Glutamatergic neuron (in vitro differentiated cells): ENCODE results near the gene PTGES2. TPM values are rescaled to one million over a fixed set of nuclear protein-coding genes. Genes with fewer than 3 reads are reported as not detected.

Experiments
- DNase-seq: peaks from one replicate; pipeline ENCODE4 v3.0.0; 2022
- H3K27ac Mint-ChIP-seq: one replicate; pipeline ENCODE4 v1.8.0; 2020; ENCODE audit warnings: mild to moderate bottlenecking, mixed read lengths, inconsistent platforms; ENCODE audit not compliant: unreplicated experiment
- H3K27me3 Mint-ChIP-seq: one replicate; pipeline ENCODE4 v1.8.0; 2020; ENCODE audit warnings: mild to moderate bottlenecking, moderate library complexity, mixed read lengths, inconsistent platforms; ENCODE audit not compliant: unreplicated experiment
- H3K36me3 Mint-ChIP-seq: one replicate; pipeline ENCODE4 v1.8.0; 2020; ENCODE audit warnings: mild to moderate bottlenecking, mixed read lengths, inconsistent platforms; ENCODE audit not compliant: unreplicated experiment
- H3K4me1 Mint-ChIP-seq: one replicate; pipeline ENCODE4 v1.8.0; 2020; ENCODE audit warnings: mild to moderate bottlenecking, low read depth, mixed read lengths, inconsistent platforms; ENCODE audit not compliant: unreplicated experiment
- H3K4me3 Mint-ChIP-seq: one replicate; pipeline ENCODE4 v1.8.0; 2020; ENCODE audit warnings: mild to moderate bottlenecking, mixed read lengths, inconsistent platforms; ENCODE audit not compliant: unreplicated experiment
- H3K9me3 Mint-ChIP-seq: one replicate; pipeline ENCODE4 v1.8.0; 2020; ENCODE audit warnings: mild to moderate bottlenecking, moderate library complexity, mixed read lengths, inconsistent platforms; ENCODE audit not compliant: unreplicated experiment
- total RNA-seq: library from RNA; stranded (reverse); fragmentation: NEBNext Ultra II Directional; extraction: Animal tissue kit (Norgen Biotek cat#: 25700); gene quantifications from one replicate; pipeline ENCODE4 v1.2.1, GENCODE V29; 2021; ENCODE audit not compliant: unreplicated experiment
- TF ChIP-seq, protein P1 (sequence below): fragments of 200-600 bp; sonication (generic); IDR thresholded peaks from one replicate; pipeline ENCODE4 v1.5.0; 2021; ENCODE audit not compliant: partially characterized antibody, unreplicated experiment

PTGES2 gene
- total RNA-seq, 1 donor from 2014 or later: 85.1 TPM

DNA sequence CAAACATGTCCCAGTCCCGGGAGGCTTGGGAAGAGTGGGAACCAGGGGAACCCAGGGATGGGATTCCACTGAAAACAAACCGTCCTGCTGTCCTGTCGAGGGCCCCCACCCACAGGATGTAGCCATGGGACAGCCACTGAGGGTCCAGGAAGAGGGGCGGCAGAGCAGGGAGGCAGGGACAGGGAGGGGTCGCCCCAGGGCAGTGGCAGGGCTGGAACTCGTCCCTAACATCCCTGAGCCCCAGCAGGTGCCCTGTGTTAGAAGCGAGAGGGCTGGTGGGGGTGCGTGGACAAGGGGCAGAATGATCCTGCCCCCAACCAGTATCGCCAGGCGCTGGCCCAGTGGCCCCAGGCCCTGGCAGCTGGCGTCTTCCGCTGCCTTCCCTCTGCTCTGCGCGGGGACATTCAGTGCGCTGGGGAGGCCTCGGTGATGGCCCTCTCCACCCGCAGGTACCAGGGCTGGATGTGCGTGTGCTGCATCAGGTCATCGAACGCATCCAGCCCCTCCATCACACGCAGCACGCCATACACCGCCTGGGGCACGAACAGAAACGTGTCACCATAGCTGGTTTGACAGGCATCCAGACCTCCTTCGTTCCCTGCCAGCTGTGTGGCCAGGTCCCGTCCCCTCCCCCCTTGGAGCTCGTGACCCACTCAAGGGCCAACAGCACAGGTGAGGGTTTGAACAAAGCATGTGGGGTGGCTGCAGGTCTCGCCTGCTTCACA is 6.6 kb downstream of the PTGES2 start:
- H3K36me3 Mint-ChIP-seq: no peaks in the 10 kb centered on the region
- no peak overlapping the region for H3K4me3 Mint-ChIP-seq
- H3K27ac Mint-ChIP-seq: no peak overlapping the region
- peaks cover 3% of the 10 kb centered on the region for H3K27me3 Mint-ChIP-seq
- TF ChIP-seq, protein P1, sequence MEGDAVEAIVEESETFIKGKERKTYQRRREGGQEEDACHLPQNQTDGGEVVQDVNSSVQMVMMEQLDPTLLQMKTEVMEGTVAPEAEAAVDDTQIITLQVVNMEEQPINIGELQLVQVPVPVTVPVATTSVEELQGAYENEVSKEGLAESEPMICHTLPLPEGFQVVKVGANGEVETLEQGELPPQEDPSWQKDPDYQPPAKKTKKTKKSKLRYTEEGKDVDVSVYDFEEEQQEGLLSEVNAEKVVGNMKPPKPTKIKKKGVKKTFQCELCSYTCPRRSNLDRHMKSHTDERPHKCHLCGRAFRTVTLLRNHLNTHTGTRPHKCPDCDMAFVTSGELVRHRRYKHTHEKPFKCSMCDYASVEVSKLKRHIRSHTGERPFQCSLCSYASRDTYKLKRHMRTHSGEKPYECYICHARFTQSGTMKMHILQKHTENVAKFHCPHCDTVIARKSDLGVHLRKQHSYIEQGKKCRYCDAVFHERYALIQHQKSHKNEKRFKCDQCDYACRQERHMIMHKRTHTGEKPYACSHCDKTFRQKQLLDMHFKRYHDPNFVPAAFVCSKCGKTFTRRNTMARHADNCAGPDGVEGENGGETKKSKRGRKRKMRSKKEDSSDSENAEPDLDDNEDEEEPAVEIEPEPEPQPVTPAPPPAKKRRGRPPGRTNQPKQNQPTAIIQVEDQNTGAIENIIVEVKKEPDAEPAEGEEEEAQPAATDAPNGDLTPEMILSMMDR: no peak
- H3K9me3 Mint-ChIP-seq: peaks cover 4% of the 10 kb centered on the region
- DNase-seq: peak; percentile 13
- peaks cover 10% of the 10 kb centered on the region for H3K4me1 Mint-ChIP-seq

DNA sequence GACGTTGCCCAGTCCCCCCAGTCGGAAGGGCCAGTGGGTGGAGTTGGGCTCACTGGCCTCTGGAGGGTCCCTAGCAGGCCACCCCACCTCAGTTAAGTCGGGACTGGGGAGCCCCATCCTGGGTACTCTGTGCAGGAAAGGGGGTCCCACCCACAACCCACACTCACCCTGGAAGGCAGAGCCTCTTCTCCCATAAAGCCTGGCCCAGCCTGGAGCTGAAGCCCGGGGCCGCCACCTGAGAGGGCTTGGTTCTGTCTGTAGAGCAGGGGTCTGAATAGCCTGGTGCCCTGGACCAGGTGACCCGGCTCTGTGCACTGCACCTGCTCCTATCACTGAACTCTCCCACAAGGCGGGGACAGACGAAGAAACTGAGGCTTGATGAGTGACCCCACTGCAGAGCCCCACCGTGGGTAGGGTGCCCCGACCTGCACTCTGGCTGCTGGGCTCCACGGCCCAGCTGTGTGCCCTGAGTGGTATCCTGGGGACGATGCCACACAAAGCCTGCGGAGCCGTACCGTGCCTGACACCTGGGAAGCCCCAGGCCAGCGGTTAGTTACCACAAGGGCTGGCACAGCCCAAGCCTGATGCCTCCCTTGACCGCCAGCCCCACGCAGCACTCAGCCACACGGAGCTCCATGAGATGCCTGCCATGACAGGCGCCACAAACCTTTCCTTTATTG is 7.3 kb downstream of the PTGES2 start:
- Mint-ChIP-seq H3K4me3 (no peak overlapping the region), H3K27ac (no peak overlapping the region), H3K36me3 (no peaks in the 10 kb centered on the region), H3K9me3 (peaks cover 4% of the 10 kb centered on the region), H3K27me3 (peaks cover 3% of the 10 kb centered on the region), H3K4me1 (peaks cover 7% of the 10 kb centered on the region)
- TF ChIP-seq, protein P1: no peak
- peak; percentile 16 for DNase-seq

DNA sequence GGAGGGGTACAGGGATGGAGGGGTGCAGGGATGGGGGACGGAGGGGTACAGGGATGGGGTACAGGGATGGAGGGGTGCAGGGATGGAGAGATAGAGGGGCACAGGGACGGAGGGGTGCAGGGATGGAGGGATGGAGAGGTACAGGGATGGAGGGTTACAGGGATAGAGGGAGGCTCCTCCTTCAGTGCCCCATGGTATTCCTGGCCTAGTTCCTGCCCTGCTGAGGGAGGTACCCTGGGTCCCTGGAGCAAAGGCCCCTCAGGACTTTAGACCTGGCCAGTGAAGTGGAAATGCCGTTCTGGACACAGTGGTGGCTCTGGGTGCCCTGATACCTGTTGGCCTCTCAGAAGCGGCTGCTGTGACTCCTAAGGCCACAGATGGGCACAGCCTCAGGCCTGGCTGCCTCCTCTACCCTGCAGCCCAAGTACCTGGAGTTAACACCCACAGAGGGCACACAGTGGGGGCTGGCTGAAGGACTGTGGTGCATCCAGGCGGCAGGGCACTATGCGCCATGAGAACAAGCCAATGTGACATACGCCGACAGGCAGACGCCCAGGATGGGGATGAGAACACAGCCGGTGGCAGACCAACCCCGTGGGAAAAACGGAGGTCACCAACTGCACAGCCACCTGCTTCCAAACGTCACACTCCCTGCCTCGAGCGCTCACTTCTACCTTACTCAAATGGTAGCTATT is 8.4 kb downstream of the PTGES2 start:
- TF ChIP-seq, protein P1: no peak
- peaks cover 7% of the 10 kb centered on the region for H3K4me1 Mint-ChIP-seq
- peaks cover 5% of the 10 kb centered on the region for H3K9me3 Mint-ChIP-seq
- H3K27me3 Mint-ChIP-seq: peaks cover 3% of the 10 kb centered on the region
- H3K36me3 Mint-ChIP-seq: no peaks in the 10 kb centered on the region
- H3K4me3 Mint-ChIP-seq: no peak overlapping the region
- H3K27ac Mint-ChIP-seq: no peak overlapping the region
- peak; percentile 45 for DNase-seq

DNA sequence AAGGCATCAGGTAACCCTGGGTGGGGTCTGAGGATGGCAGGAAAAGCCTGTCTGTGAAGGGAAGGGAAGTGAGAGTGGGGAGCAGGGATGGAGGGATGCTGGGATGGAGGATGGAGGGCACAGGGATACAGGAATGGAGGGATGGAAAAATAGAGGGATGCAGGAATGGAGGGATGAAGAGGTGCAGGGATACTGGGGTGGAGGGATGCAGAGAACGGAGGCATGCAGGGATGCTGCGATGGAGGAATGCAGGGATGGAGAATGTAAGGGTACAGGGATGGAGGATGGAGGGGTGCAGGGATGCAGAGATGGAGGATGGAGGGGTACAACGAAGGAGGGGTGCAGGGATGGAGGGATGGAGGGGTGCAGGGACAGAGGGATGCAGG is 9.1 kb downstream of the PTGES2 start:
- Mint-ChIP-seq H3K4me1 (peaks cover 7% of the 10 kb centered on the region), H3K27ac (peak overlapping the region; percentile 64), H3K9me3 (peaks cover 5% of the 10 kb centered on the region), H3K27me3 (peaks cover 3% of the 10 kb centered on the region), H3K36me3 (no peaks in the 10 kb centered on the region), H3K4me3 (no peak overlapping the region)
- peak; percentile 3 for DNase-seq
- TF ChIP-seq, protein P1: no peak
